Measurements from ENCODE around the gene DACH1. TPM values are rescaled to one million over a fixed set of nuclear protein-coding genes. Genes with fewer than 3 reads are reported as not detected.

Gene DACH1
- total RNA-seq, 1 experiment from 2014 or later: not detected

GRCh38 chr13:71625694-71626093 lies 241.3 kb downstream of the DACH1 start:
- no peak overlapping the region for H3K4me3 ChIP-seq (replicated peaks in 1 of 2; ENCODE audit: low read depth in 1 of 2, low read length in 2 of 2)
- H2AFZ ChIP-seq (ENCODE audit: low read depth, low read length, poor library complexity, severe bottlenecking): no peak overlapping the region
- H3K9me3 ChIP-seq (ENCODE audit: control insufficient read depth in 1 of 2, insufficient read depth in 1 of 2, low read depth in 1 of 2, low read length in 2 of 2): no peaks in the 10 kb centered on the region; a peak in 1 of 4 replicates
- DNase-seq (ENCODE audit: low read depth, low spot score) (no peak), ATAC-seq (no peak)
- no peaks in the 10 kb centered on the region for H3K9me2 ChIP-seq (ENCODE audit: insufficient read depth)
- H4K20me1 ChIP-seq (ENCODE audit: insufficient read depth): no peaks in the 10 kb centered on the region
- ChIA-PET RAD21 (ENCODE audit: low non-redundant PET in 1 of 2, low total read pairs in 2 of 2, uncharacterized antibody in 2 of 2, unreplicated experiment in 2 of 2) (no interaction called here), CTCF (no interaction called here), POLR2A (no interaction called here)
- H3K27me3 ChIP-seq (ENCODE audit: insufficient read depth, low read length): no peaks in the 10 kb centered on the region
- no peak overlapping the region for H3K27ac ChIP-seq (ENCODE audit: low read depth, low read length)
- H3K4me1 ChIP-seq (ENCODE audit: control insufficient read depth in 1 of 2, insufficient read depth in 2 of 2, low read length in 2 of 2): no peaks in the 10 kb centered on the region
- BruUV-seq (replicated peaks): no TSS peak
- H3K9ac ChIP-seq (ENCODE audit: low read length): no peak overlapping the region
- H3K79me2 ChIP-seq (ENCODE audit: insufficient read depth, low read length): no peaks in the 10 kb centered on the region
- no peaks in the 10 kb centered on the region; a peak in 1 of 4 replicates for H3K36me3 ChIP-seq (ENCODE audit: control insufficient read depth in 1 of 2, insufficient read depth in 2 of 2, low read length in 2 of 2)
- TF ChIP-seq SP1 (IDR thresholded peaks at IDR 0.05; ENCODE audit: low read depth): no peak
- no peak for TF ChIP-seq SIN3A (IDR thresholded peaks at IDR 0.05; ENCODE audit: low read depth)
- no peak for TF ChIP-seq EZH2 (IDR thresholded peaks at IDR 0.05)
- no peak for TF ChIP-seq RAD21 (IDR thresholded peaks at IDR 0.05; ENCODE audit: low read depth)
- no peak for TF ChIP-seq CTCF (IDR thresholded peaks at IDR 0.05 in 2 of 3, conservative IDR thresholded peaks at IDR 0.05 in 1 of 3; ENCODE audit: borderline replicate concordance in 1 of 3, insufficient read depth in 1 of 3, low read depth in 2 of 3, low read length in 2 of 3)
- no peak overlapping the region for H3K4me2 ChIP-seq (ENCODE audit: low read length)
- intact Hi-C loops (cut with micrococcal nuclease): no loop called here

- no peaks in the 10 kb centered on the region for H3K27me3 ChIP-seq (ENCODE audit: insufficient read depth, low read length)
- no peak for DNase-seq (ENCODE audit: low read depth, low spot score)
- H3K9me2 ChIP-seq (ENCODE audit: insufficient read depth): no peaks in the 10 kb centered on the region
- H3K36me3 ChIP-seq (ENCODE audit: control insufficient read depth in 1 of 2, insufficient read depth in 2 of 2, low read length in 2 of 2): no peaks in the 10 kb centered on the region; a peak in 1 of 4 replicates
- H4K20me1 ChIP-seq (ENCODE audit: insufficient read depth): no peaks in the 10 kb centered on the region
- H3K27ac ChIP-seq (ENCODE audit: low read depth, low read length): no peak overlapping the region
- no peak overlapping the region for H3K4me3 ChIP-seq (replicated peaks in 1 of 2; ENCODE audit: low read depth in 1 of 2, low read length in 2 of 2)
- ChIA-PET RAD21 (ENCODE audit: low non-redundant PET in 1 of 2, low total read pairs in 2 of 2, uncharacterized antibody in 2 of 2, unreplicated experiment in 2 of 2) (no interaction called here), CTCF (no interaction called here), POLR2A (no interaction called here)
- H3K9ac ChIP-seq (ENCODE audit: low read length): no peak overlapping the region
- intact Hi-C loops (cut with micrococcal nuclease): no loop called here
- BruUV-seq (replicated peaks): no TSS peak
- ATAC-seq: no peak
- no peaks in the 10 kb centered on the region; a peak in 1 of 4 replicates for H3K9me3 ChIP-seq (ENCODE audit: control insufficient read depth in 1 of 2, insufficient read depth in 1 of 2, low read depth in 1 of 2, low read length in 2 of 2)
- H3K79me2 ChIP-seq (ENCODE audit: insufficient read depth, low read length): no peaks in the 10 kb centered on the region
- no peaks in the 10 kb centered on the region for H3K4me1 ChIP-seq (ENCODE audit: control insufficient read depth in 1 of 2, insufficient read depth in 2 of 2, low read length in 2 of 2)
- H2AFZ ChIP-seq (ENCODE audit: low read depth, low read length, poor library complexity, severe bottlenecking): no peak overlapping the region
- no peak for TF ChIP-seq EZH2 (IDR thresholded peaks at IDR 0.05)
- TF ChIP-seq ZNF274 (IDR thresholded peaks at IDR 0.05; ENCODE audit: low read depth, low read length): no peak
- no peak for TF ChIP-seq MAX (IDR thresholded peaks at IDR 0.05)
- no peak overlapping the region for H3K4me2 ChIP-seq (ENCODE audit: low read length)
Observed at GRCh38 chr13:71624653-71625600, 242.1 kb downstream of the DACH1 start.

Data from HCT116 (cell line).